Testis (tissue), 2 donors: Measurements from ENCODE around the gene CERS2.

ENCODE experiments used
- CTCF ChIP-seq, 3 experiments: fragments of 450-650 bp in 2 of 3; fragments of 200-600 bp in 1 of 3; sonication (generic) in 1 of 3; IDR thresholded peaks; one replicate each; pipeline ENCODE4 v1.5.1; 2016 to 2019; ENCODE audit warnings: antibody characterized with exemption in 3 of 3, mild to moderate bottlenecking in 2 of 3, moderate library complexity in 1 of 3
- POLR2A ChIP-seq: fragments of 450-650 bp; IDR thresholded peaks from one replicate; pipeline ENCODE4 v1.6.1; 2017; ENCODE audit warnings: antibody characterized with exemption, mild to moderate bottlenecking, moderate library complexity

- TF ChIP-seq POLR2A (no peak), CTCF (IDR thresholded peaks at IDR 0.05) (no peak)
These were observed 57.2 kb downstream of the CERS2 start for GRCh38 chr1:150917387-150917786.
